Measurements from ENCODE around the gene CHRNA3.

DNA sequence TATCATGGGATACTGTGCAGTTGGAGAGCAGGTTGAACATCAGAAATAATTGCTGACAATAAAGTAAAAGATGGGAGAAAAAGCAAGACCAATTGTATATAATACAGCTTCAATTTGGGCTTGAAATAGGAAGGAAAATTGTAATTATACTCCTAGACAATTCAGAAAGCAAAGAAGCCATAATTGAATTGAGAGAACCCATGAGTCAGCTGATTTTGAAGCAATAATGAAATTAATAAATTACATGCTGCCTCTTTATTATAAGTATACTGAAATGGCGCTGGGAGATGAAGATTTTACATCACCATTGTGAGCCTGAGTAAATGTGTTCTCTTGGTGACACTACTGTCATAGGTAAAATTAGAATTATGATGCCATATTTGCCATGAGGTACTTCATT lies 23.2 kb downstream of the CHRNA3 start:
- TF ChIP-seq, protein P1, sequence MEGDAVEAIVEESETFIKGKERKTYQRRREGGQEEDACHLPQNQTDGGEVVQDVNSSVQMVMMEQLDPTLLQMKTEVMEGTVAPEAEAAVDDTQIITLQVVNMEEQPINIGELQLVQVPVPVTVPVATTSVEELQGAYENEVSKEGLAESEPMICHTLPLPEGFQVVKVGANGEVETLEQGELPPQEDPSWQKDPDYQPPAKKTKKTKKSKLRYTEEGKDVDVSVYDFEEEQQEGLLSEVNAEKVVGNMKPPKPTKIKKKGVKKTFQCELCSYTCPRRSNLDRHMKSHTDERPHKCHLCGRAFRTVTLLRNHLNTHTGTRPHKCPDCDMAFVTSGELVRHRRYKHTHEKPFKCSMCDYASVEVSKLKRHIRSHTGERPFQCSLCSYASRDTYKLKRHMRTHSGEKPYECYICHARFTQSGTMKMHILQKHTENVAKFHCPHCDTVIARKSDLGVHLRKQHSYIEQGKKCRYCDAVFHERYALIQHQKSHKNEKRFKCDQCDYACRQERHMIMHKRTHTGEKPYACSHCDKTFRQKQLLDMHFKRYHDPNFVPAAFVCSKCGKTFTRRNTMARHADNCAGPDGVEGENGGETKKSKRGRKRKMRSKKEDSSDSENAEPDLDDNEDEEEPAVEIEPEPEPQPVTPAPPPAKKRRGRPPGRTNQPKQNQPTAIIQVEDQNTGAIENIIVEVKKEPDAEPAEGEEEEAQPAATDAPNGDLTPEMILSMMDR (IDR thresholded peaks at IDR 0.05) = no peak
- TF ChIP-seq POLR2AphosphoS5 (IDR thresholded peaks at IDR 0.05) = no peak
- no peak for TF ChIP-seq POLR2A (IDR thresholded peaks at IDR 0.05)
- no peak for TF ChIP-seq EP300 (IDR thresholded peaks at IDR 0.05)
